Fibroblast of skin of left quadriceps (primary cell): ENCODE measurements around the gene ADARB1.

Source experiments
- DNase-seq, 2 experiments: peaks; one replicate each; pipeline ENCODE4 v3.0.0-alpha.2; 2013; ENCODE audit warnings: low read depth in 2 of 2

The ADARB1 gene

GRCh38 chr21:45075596-45076244 is 1.3 kb downstream of the ADARB1 start:
- no peak for DNase-seq

DNA sequence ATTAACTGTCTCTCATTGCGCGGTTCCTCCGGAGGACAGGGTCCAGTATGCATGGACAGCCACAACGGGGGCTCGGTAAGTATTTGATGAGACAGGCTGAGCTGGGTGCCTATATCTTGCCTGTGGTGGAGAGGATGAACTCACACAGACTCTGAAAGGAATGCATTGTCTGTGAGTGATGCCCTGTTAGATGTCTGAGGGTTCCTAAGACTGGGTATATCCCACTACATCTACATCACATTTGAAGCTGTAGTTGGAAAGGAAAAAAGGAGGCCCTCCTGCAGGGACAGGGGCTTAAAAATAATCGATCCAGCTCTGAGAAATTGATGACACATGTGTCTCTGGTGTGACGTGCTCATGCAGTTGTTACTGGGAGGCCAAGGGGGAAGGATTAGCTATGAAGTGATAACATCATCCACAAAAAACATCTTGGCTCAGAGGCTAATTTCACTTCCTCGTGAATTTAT is 1.9 kb downstream of the ADARB1 start:
- DNase-seq, result no peak

DNA sequence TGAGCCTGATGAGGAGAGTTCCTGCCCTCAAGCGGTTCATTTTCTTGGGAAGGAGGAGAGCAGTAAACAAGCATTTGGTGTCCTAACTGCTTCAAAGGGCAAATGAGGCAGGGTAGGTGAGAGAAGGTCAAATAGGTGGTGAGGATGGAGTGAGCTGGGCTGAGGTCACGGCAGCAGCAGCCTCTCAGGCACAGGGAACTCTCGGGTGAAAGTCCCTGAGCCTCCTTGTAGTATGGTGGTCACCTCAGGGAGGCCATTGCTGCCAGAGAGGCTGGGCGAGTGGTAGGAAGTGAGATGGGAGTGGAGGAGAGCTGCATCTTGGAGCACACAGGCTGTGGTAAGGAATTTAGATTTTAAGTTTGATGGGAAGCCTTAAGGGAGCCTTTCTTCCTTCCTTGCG is 4.0 kb downstream of the ADARB1 start:
- DNase-seq, result no peak

DNA sequence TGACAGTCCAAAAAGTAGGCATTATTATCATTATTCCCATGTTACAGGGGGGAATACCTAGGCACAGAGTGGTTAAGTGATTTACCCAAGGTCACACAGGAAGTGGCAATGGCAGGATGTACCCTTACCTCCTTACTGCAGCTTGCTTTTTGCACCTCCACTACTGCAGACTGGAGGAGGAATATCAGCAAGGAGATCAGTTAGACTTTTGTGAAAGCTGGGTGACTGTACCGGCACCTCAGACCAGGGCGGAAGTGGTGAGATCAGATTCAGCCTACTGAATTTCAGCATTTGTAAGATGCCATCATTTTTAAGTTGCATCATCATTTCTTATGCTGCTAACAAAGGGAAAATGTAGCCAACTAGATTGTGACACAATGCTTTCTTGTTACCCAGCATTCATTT is 4.5 kb downstream of the ADARB1 start:
- no peak for DNase-seq

GRCh38 chr21:45079351-45079750 is 5.0 kb downstream of the ADARB1 start:
- no peak for DNase-seq

GRCh38 chr21:45080232-45080631 is 5.9 kb downstream of the ADARB1 start:
- DNase-seq, result no peak

DNA sequence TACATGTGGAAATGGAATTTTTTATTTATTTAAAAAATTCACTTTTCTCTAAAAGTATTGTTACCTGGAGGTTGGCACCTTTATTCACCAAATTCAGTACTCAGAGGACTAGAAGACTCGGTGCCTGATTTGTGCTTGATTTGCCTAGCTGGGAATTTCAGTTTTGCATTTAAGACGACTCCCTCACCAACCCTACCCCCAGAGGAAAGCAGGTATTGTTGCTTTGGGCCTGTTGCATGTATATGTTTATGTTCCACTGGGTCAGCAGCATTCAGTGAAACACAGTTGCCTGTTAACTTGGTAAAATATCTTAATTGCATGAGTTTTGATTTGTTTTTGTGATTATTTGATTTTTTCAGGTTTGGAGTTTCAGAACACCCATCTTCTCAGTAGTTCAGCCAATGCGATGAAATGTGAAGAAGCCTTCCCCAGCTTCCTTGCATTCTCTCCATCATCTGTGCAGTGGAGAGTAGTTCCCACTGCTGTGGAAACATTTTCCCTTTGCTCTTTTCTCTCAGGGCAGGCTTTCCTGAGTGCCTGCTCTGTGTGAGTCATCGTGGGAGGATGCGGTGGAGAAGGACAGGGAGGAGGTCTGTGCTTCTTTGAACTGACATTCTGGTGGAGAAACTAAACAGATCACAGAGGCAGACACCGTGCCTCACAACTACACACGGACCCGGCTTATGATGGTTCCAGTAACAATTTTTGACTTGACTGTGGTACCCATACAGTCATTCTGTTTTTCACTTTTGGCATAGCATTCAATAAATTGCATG is 6.4 kb downstream of the ADARB1 start:
- no peak for DNase-seq

- no peak for DNase-seq
These were observed 7.3 kb downstream of the ADARB1 start for GRCh38 chr21:45081636-45082035.

DNA sequence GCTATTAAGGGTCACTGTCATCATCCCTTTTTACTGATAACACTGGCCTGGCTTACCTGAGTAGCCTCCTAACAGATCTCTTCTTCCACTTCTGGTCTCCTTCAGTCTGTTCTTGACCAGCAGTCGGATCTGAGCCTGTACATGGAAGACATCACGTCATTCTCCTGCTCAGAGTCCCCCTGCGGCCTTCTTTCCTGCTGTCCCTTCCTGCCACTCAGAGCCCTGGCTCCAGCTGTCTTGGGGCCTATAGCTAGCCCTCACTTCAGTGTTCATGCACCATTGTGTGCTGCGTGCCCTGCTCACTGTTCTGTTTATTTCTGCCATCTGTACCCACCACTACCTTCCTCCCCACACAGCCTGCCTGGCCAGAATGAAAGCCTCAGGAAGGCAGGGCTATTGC is 8.4 kb downstream of the ADARB1 start:
- DNase-seq, result no peak

DNA sequence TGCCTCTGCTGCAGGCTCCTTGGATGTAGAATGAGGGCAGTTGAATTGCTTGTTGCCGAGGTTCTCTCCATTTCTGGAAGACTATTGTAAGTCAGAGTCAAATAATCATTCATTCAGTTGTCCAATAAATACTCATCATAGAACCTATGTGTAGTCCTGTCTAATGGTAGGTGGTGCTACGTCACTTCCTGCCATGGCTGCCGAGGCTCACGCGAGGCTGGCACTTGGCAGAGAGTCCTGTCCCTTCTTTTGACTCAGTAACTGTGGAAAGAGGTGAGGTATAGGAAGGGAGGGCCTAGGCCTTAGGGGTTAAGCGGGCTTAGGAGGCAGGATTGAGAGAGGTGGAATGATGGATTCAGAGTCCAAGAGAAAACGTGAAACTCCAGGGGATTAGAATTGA is 9.7 kb downstream of the ADARB1 start:
- no peak for DNase-seq

DNA sequence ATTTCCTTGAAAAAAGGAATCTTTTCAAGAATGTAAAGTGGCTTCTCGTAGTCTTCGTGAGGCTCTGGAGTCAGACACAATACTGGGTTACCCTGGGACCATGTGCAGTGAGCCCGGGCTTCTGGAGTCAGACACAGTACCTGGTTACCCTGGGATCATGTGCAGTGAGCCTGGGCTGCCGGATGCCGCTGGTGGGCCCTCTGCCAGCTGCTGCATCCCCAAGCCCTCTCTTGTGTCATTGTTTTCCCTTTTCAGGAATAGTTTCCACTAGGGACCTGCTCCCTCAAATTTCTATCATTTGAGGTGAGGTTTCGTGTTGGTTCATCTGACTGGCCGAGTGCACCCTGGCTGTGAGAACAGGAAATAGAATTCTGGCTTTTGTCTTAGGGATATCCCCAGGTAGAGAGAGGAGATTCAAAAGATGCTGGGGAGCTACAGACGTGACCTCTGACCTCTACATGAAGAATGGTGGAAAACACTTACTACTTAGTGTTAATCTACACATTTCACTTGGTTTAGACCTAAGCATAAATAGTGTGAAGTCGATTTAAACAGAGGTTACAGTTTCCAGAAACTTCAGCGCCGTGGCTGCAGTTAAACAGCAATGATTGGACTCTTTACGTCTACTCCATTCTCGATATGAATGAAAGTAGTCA is 10.6 kb downstream of the ADARB1 start:
- DNase-seq, result no peak

DNA sequence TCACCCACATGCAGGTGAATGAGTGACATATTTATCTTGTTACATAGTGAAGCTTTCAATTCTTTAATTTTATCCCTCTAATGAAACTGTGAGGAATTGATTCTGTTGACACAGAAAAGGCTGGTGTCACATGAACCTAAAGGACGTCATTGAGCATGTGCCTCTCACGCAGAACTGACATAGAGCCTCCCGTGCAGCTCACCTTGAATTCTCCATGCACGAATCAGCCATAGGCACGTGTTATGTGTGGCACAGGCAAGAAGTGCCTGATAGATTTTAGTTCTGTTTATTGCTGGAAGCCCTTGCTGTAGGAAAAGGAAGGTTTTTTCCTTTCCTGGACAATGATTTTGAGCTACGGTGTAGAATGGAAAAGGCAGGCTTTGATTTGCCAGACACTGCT is 11.3 kb downstream of the ADARB1 start:
- DNase-seq, result no peak

DNA sequence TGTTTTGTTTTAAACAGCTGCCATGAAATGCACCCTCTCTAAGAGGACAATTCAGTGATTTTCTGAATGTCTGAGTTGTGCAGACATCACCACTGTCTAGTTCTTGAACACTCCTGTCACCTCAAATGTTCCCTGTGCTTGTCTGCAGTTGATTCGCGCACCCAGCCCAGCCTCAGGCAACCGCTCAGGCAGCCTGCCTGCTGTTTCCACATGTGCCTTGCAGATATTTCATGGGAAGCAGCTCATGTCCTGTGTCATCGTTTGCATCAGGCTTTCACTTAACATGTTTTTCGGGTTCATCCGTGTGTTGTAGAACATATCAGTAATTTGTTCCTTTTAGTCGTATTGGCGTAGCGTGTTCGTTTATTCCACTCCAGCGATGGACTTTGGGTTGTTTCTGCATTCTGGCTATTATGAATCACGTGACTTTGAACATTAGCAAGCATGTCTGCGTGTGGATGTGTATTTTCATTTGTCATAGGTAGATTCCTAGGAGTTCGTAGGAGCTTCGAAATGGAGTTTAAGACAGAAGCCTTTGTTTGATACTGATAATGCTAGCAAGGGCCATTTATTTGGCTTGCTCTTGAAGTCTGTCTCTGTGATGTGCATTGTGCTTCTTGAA is 12.1 kb downstream of the ADARB1 start:
- no peak for DNase-seq

- DNase-seq, result no peak
These were observed 12.8 kb downstream of the ADARB1 start for GRCh38 chr21:45087022-45087823.

- DNase-seq, result no peak
These were observed 13.7 kb downstream of the ADARB1 start for GRCh38 chr21:45088116-45088515.

DNA sequence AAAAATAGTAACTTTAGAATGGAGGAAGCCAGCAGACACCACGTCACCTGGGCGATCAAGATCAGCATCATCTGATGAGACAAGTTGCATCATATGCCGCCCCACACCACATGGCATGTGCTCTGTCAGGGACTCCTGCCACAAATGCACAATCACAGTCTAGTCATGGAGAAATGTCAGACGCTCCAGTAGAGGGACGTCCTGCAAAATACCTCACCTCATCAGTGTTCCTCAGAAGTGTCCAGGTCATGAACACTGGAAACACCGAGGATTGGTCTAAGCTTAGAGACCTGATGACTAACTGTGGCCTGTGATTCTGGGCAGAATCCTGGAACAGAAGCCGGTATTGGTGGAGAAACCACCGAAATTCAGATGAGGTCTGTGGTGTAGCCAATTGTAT is 14.3 kb downstream of the ADARB1 start:
- no peak for DNase-seq

DNA sequence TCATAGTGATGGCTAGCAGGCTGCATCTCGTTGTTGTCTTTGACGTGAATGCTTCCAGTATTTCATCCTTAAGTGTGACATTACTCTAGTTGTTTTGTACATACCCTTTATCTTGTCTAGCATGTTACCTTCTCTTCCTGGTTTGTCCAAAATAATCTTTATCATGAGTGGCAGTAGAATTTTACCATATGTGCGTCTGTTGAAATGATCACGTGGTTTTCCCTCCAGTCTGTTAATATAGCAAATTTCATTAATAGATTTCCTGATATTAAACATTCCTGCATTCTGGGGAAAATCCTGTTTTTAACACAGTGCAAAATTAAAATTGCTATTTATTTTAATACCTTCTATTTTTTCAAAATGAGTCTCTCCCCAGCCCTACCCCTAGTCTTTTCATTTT is 15.6 kb downstream of the ADARB1 start:
- DNase-seq, result no peak

GRCh38 chr21:45090966-45091365 is 16.6 kb downstream of the ADARB1 start:
- no peak for DNase-seq

DNA sequence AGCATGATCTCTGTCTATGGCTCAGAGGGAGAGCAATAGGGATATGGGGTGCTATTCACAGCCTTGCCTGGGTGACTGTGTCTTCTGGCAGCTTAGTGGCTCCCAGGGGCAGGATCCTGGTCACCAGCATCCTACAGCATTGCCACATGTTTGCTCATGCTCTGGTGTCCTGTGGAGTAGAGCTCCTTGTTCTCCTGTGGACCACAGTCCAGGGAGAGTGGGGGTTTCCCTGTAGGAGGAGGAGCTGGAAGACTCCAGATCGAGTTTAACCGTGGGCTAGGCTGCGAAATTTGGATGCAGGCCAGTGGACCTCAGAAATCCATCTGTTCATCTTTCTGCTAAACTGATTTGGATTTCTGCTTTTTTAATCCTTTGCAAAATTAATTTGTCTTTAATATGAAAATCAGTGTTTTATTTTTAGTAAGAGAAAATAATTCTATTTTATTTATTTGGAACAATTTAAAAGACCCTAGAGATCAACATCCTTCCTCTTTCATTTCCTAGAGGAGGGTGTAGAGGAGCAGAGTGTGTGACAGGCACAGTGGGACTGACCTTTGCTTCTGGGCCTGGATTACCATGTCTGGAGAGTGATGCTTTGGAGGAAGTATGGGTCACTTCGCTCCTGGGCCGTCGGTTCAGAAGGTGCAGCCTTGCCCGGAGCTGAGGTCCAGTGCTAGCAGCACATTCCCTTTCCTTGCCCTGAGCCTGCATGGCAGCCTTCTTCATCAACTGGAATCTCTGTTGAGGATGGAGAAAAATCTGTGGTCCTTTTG is 17.4 kb downstream of the ADARB1 start:
- DNase-seq, result no peak

- DNase-seq, result no peak
These were observed 18.7 kb downstream of the ADARB1 start for GRCh38 chr21:45093035-45093532.

DNA sequence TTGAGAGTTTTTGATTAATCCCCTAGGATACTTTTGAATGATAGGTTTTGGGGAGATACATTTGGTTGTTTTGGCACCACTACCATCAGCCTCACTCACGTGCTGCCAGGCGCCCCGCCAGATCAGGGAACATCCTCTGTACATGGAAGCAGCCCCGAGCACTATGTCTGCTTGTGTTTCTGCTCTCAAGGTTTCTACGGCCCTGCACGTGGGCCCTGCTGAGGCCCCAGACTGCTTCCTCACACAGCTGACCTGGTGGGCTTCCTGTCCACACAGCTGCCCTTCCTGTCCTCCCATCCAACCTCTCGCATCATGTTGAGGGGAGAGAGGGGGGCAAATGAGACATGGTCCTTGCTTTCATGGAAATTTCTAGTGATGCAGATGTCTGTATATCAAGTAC is 20.0 kb downstream of the ADARB1 start:
- DNase-seq, result no peak
